ENCODE data around the gene PAN3. TPM values are rescaled to one million over a fixed set of nuclear protein-coding genes. Genes with fewer than 3 reads are reported as not detected.

The PAN3 gene
- total and polyA plus RNA-seq, 2 donors (not counting 1 experiment from before 2014, with no cell fraction given): 13.9 to 18.5 TPM

DNA sequence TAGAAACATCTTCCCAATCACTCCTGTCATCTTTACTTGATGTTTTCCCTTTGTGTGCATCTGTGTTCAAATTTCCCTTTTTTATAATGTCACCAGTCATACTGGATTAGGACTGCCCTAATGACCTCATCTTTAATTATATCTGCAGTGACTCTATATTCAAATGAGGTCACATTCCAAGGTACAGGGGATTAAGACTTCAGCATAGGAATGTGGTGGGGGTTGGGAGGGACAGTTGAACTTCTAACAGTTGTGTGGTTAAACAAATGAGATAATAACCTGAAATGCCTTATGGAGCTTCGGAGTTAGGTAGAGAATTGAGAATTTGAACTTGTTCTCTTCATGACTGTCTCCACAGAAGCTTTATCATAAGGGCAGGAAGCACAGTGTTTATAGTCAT, 23.0 kb downstream of the PAN3 start:
- no peak overlapping the region for H3K4me2 ChIP-seq (ENCODE audit: extremely low read depth, insufficient read depth, low read length)
- H3K9me3 ChIP-seq (ENCODE audit: control insufficient read depth, insufficient read depth, low read depth, low read length): no peaks in the 10 kb centered on the region
- no peak overlapping the region for H2AFZ ChIP-seq (ENCODE audit: low read length)
- H3K4me1 ChIP-seq (ENCODE audit: control insufficient read depth, extremely low read depth, insufficient read depth, low read length): no peaks in the 10 kb centered on the region
- H3K9ac ChIP-seq (ENCODE audit: insufficient read depth, low read length): no peak overlapping the region
- H3K79me2 ChIP-seq (ENCODE audit: control insufficient read depth, insufficient read depth, low read length): peaks cover 25% of the 10 kb centered on the region
- no peak overlapping the region for H3K27ac ChIP-seq (ENCODE audit: insufficient read depth, low read length)
- peak in 1 of 2 donors; percentile 71 for DNase-seq (ENCODE audit: low read depth in 2 of 2)
- no peaks in the 10 kb centered on the region for H3K27me3 ChIP-seq (ENCODE audit: control insufficient read depth, insufficient read depth, low read length)
- TF ChIP-seq, protein P1, sequence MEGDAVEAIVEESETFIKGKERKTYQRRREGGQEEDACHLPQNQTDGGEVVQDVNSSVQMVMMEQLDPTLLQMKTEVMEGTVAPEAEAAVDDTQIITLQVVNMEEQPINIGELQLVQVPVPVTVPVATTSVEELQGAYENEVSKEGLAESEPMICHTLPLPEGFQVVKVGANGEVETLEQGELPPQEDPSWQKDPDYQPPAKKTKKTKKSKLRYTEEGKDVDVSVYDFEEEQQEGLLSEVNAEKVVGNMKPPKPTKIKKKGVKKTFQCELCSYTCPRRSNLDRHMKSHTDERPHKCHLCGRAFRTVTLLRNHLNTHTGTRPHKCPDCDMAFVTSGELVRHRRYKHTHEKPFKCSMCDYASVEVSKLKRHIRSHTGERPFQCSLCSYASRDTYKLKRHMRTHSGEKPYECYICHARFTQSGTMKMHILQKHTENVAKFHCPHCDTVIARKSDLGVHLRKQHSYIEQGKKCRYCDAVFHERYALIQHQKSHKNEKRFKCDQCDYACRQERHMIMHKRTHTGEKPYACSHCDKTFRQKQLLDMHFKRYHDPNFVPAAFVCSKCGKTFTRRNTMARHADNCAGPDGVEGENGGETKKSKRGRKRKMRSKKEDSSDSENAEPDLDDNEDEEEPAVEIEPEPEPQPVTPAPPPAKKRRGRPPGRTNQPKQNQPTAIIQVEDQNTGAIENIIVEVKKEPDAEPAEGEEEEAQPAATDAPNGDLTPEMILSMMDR (conservative IDR thresholded peaks at IDR 0.05 in 1 of 2, IDR thresholded peaks at IDR 0.05 in 1 of 2; ENCODE audit: low read depth in 1 of 2, low read length in 2 of 2): no peak
- TF ChIP-seq EZH2 (IDR thresholded peaks at IDR 0.05; ENCODE audit: low read length, missing control alignments): no peak
- no peaks in the 10 kb centered on the region for H4K20me1 ChIP-seq (ENCODE audit: control insufficient read depth, extremely low read depth, insufficient read depth, low read length)
- H3K4me3 ChIP-seq (replicated peaks in 1 of 4; ENCODE audit: control extremely low read depth in 1 of 4, insufficient read depth in 1 of 4, low read depth in 3 of 4, low read length in 4 of 4): no peak overlapping the region
- H3K36me3 ChIP-seq (ENCODE audit: control insufficient read depth, insufficient read depth, low read length): no peaks in the 10 kb centered on the region

DNA sequence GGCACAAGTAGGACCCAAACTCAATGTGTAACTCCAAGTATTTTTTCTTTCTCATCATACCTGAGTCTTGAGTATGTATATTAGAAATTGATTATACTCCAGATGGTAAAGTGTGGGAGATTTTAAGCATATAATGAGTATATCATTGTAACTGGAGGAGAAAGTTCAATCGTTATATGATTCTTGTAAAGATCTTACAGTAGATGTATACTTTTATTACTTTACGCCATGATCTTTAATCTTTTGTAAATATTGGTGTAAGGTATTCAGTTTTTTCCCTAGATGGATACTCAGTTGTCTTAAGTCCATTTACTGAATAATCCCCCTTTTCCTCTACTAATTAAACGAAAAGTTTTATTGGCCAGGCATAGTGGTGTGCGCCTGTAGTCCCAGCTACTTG, 25.2 kb downstream of the PAN3 start:
- Histone ChIP-seq H2AFZ (ENCODE audit: low read length) (no peak overlapping the region), H4K20me1 (ENCODE audit: control insufficient read depth, extremely low read depth, insufficient read depth, low read length) (no peaks in the 10 kb centered on the region), H3K4me1 (ENCODE audit: control insufficient read depth, extremely low read depth, insufficient read depth, low read length) (no peaks in the 10 kb centered on the region), H3K4me3 (replicated peaks in 1 of 4; ENCODE audit: control extremely low read depth in 1 of 4, insufficient read depth in 1 of 4, low read depth in 3 of 4, low read length in 4 of 4) (no peak overlapping the region), H3K9me3 (ENCODE audit: control insufficient read depth, insufficient read depth, low read depth, low read length) (no peaks in the 10 kb centered on the region), H3K27me3 (ENCODE audit: control insufficient read depth, insufficient read depth, low read length) (no peaks in the 10 kb centered on the region), H3K4me2 (ENCODE audit: extremely low read depth, insufficient read depth, low read length) (no peak overlapping the region), H3K36me3 (ENCODE audit: control insufficient read depth, insufficient read depth, low read length) (no peaks in the 10 kb centered on the region), H3K9ac (ENCODE audit: insufficient read depth, low read length) (no peak overlapping the region), H3K79me2 (ENCODE audit: control insufficient read depth, insufficient read depth, low read length) (peaks cover 39% of the 10 kb centered on the region), H3K27ac (ENCODE audit: insufficient read depth, low read length) (no peak overlapping the region)
- DNase-seq (ENCODE audit: low read depth in 2 of 2): no peak
- no peak for TF ChIP-seq EZH2 (IDR thresholded peaks at IDR 0.05; ENCODE audit: low read length, missing control alignments)
- TF ChIP-seq, protein P1 (conservative IDR thresholded peaks at IDR 0.05 in 1 of 2, IDR thresholded peaks at IDR 0.05 in 1 of 2; ENCODE audit: low read depth in 1 of 2, low read length in 2 of 2): no peak

DNA sequence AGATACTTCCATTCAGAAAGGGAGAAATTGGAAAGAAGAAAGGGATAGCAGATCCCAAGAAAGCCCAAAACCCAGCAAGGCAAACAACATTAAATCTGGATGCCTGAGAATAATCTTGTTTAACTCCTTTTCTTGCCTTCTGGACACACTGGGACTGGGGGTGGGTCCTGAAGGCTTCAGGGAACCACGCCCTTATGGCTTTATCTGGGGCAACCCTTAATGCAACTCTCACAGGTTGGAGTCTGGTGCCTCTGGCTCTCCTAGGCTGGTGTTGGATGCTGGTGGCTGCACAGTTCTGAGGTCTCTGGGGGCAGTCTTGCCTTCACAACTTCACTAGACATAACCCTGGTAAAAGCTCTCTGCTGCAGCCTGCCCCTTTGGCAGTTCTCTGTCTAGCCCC, 27.9 kb downstream of the PAN3 start:
- TF ChIP-seq, protein P1 (conservative IDR thresholded peaks at IDR 0.05 in 1 of 2, IDR thresholded peaks at IDR 0.05 in 1 of 2; ENCODE audit: low read depth in 1 of 2, low read length in 2 of 2): no peak
- TF ChIP-seq EZH2 (IDR thresholded peaks at IDR 0.05; ENCODE audit: low read length, missing control alignments): no peak
- H3K27ac ChIP-seq (ENCODE audit: insufficient read depth, low read length): no peak overlapping the region
- H4K20me1 ChIP-seq (ENCODE audit: control insufficient read depth, extremely low read depth, insufficient read depth, low read length): no peaks in the 10 kb centered on the region
- H3K9ac ChIP-seq (ENCODE audit: insufficient read depth, low read length): no peak overlapping the region
- H3K4me3 ChIP-seq (replicated peaks in 1 of 4; ENCODE audit: control extremely low read depth in 1 of 4, insufficient read depth in 1 of 4, low read depth in 3 of 4, low read length in 4 of 4): no peak overlapping the region
- no peak overlapping the region for H2AFZ ChIP-seq (ENCODE audit: low read length)
- H3K79me2 ChIP-seq (ENCODE audit: control insufficient read depth, insufficient read depth, low read length): peaks cover 37% of the 10 kb centered on the region
- DNase-seq (ENCODE audit: low read depth in 2 of 2): no peak
- no peak overlapping the region for H3K4me2 ChIP-seq (ENCODE audit: extremely low read depth, insufficient read depth, low read length)
- H3K27me3 ChIP-seq (ENCODE audit: control insufficient read depth, insufficient read depth, low read length): no peaks in the 10 kb centered on the region
- no peaks in the 10 kb centered on the region for H3K36me3 ChIP-seq (ENCODE audit: control insufficient read depth, insufficient read depth, low read length)
- no peaks in the 10 kb centered on the region for H3K4me1 ChIP-seq (ENCODE audit: control insufficient read depth, extremely low read depth, insufficient read depth, low read length)
- no peaks in the 10 kb centered on the region for H3K9me3 ChIP-seq (ENCODE audit: control insufficient read depth, insufficient read depth, low read depth, low read length)
